GM12878 (cell line): ENCODE results near the gene LPIN3. TPM values are rescaled to one million over a fixed set of nuclear protein-coding genes. Genes with fewer than 3 reads are reported as not detected.

ENCODE experiments used
- ATAC-seq: fragments of 200-7000 bp; cut with Tn5 transposase; 3 replicates; pipeline ENCODE4 v1.9.1; 2020; ENCODE audit warnings: mild to moderate bottlenecking, moderate library complexity
- BruUV-seq: library from RNA; stranded (reverse); fragments of 400-500 nt; replicated peaks from 2 replicates; lab custom pipeline; 2021; lab: Mats Ljungman, UMichigan
- CTCF ChIA-PET: fragments of 300-600 bp; sonication (Branson Sonifier 250); formaldehyde crosslinking; extraction: SDS; loops from one replicate; lab custom pipeline; 2021; ENCODE audit warnings: inconsistent platforms; lab: Yijun Ruan, JAX
- POLR2A ChIA-PET: fragments of 350-600 bp; formaldehyde crosslinking; extraction: SDS; loops from one replicate; lab custom pipeline; 2021; ENCODE audit warnings: inconsistent platforms; lab: Charles Lee
- RAD21 ChIA-PET: fragments of 300-600 bp; sonication (Branson Sonifier 250); formaldehyde crosslinking; loops from one replicate; lab custom pipeline; 2023; ENCODE audit warnings: antibody characterized with exemption; ENCODE audit not compliant: unreplicated experiment; lab: Charles Lee
- SMC1A ChIA-PET: fragments of 300-600 bp; sonication (Branson Sonifier 250); formaldehyde crosslinking; loops from one replicate; lab custom pipeline; 2023; ENCODE audit not compliant: unreplicated experiment, uncharacterized antibody; lab: Charles Lee
- DNase-seq: peaks from one replicate; pipeline ENCODE4 v3.0.0-alpha.2; 2011; ENCODE audit warnings: low read depth, low spot score
- FAIRE-seq: peaks from 3 replicates; lab custom pipeline; 2011; peaks lifted over from hg19 to GRCh38; lab: Jason Lieb, UNC
- H2AFZ ChIP-seq: 2 replicates; pipeline ENCODE4 v1.6.0; 2011; ENCODE audit warnings: low read depth, low read length, control low read depth; ENCODE audit not compliant: control insufficient read depth
- H3K27ac ChIP-seq: 2 replicates; pipeline ENCODE4 v1.5.1; 2011; ENCODE audit warnings: control low read depth; ENCODE audit not compliant: control insufficient read depth, insufficient read depth
- H3K27me3 ChIP-seq, 2 experiments: replicated peaks in 1 of 2; 2 replicates each; pipeline versions ENCODE4 v1.6.0 to v1.6.1; 2011; ENCODE audit warnings: low read length in 1 of 2; ENCODE audit not compliant: control insufficient read depth in 2 of 2, insufficient read depth in 2 of 2
- H3K36me3 ChIP-seq, 2 experiments: 2 replicates each; pipeline ENCODE4 v1.5.1; 2011; ENCODE audit warnings: low read length in 1 of 2; ENCODE audit not compliant: control insufficient read depth in 2 of 2, insufficient read depth in 2 of 2
- H3K4me1 ChIP-seq: 2 replicates; pipeline ENCODE4 v1.6.1; 2011; ENCODE audit warnings: mild to moderate bottlenecking, low read length, moderate library complexity, mixed read lengths; ENCODE audit not compliant: control insufficient read depth, insufficient read depth
- H3K4me2 ChIP-seq: 2 replicates; pipeline ENCODE4 v1.6.0; 2011; ENCODE audit warnings: control low read depth; ENCODE audit not compliant: control insufficient read depth, insufficient read depth
- H3K4me3 ChIP-seq: fragments of 200-600 bp; sonication (generic); 2 replicates; pipeline ENCODE4 v1.5.1; 2016
- H3K79me2 ChIP-seq: 2 replicates; pipeline ENCODE4 v1.6.0; 2011; ENCODE audit warnings: low read length; ENCODE audit not compliant: control insufficient read depth, insufficient read depth
- H3K9ac ChIP-seq: 2 replicates; pipeline ENCODE4 v1.8.0; 2011; ENCODE audit warnings: low read length, control low read depth, mixed read lengths; ENCODE audit not compliant: control insufficient read depth, insufficient read depth
- H3K9me3 ChIP-seq: replicated peaks from 3 replicates; pipeline ENCODE4 v1.5.1; 2011; ENCODE audit warnings: mild to moderate bottlenecking, low read length; ENCODE audit not compliant: control insufficient read depth, insufficient read depth
- H4K20me1 ChIP-seq: 2 replicates; pipeline ENCODE4 v1.6.0; 2011; ENCODE audit not compliant: control insufficient read depth, insufficient read depth
- CBX3 ChIP-seq: fragments of 200-600 bp; sonication (generic); IDR thresholded peaks from 2 replicates; pipeline ENCODE4 v1.6.1; 2016; ENCODE audit warnings: low read depth, borderline replicate concordance
- CHD1 ChIP-seq: IDR thresholded peaks from 2 replicates; pipeline ENCODE4 v1.6.1; 2012; ENCODE audit warnings: low read depth, low read length, improper control_type of control experiment
- CREB1 ChIP-seq: IDR thresholded peaks from 2 replicates; pipeline ENCODE4 v1.6.1; 2012; ENCODE audit warnings: low read depth, mild to moderate bottlenecking, inconsistent platforms
- IKZF1 ChIP-seq: fragments of 450-650 bp; conservative IDR thresholded peaks from 2 replicates; pipeline ENCODE4 v1.6.1; 2017; ENCODE audit warnings: antibody characterized with exemption, mild to moderate bottlenecking
- IRF4 ChIP-seq: IDR thresholded peaks from 2 replicates; pipeline ENCODE4 v1.6.1; 2011; ENCODE audit warnings: low read depth, low read length
- NR2F1 ChIP-seq: fragments of 450-650 bp; conservative IDR thresholded peaks from 2 replicates; pipeline ENCODE4 v1.6.1; 2017; ENCODE audit warnings: mild to moderate bottlenecking
- PML ChIP-seq: IDR thresholded peaks from 2 replicates; pipeline ENCODE4 v1.6.1; 2012; ENCODE audit warnings: low read length, inconsistent platforms
- SREBF2 ChIP-seq: IDR thresholded peaks from 2 replicates; pipeline ENCODE4 v1.6.1; 2012; ENCODE audit warnings: mild to moderate bottlenecking, low read length
- YY1 ChIP-seq: IDR thresholded peaks from 2 replicates; pipeline ENCODE4 v1.6.1; 2011; ENCODE audit warnings: low read depth, mild to moderate bottlenecking, low read length
- ZNF24 ChIP-seq: fragments of 450-650 bp; IDR thresholded peaks from 2 replicates; pipeline ENCODE4 v1.6.1; 2017; ENCODE audit warnings: antibody characterized with exemption, mild to moderate bottlenecking
- ZSCAN29 ChIP-seq: fragments of 450-650 bp; IDR thresholded peaks from 2 replicates; pipeline ENCODE4 v1.6.1; 2017; ENCODE audit warnings: mild to moderate bottlenecking, moderate library complexity
- WGBS: methylation state at CpG from one replicate; pipeline ENCODE4 v1.1.6; 2016; ENCODE audit warnings: low lambda C conversion rate; ENCODE audit not compliant: insufficient replicate concordance, insufficient coverage; ENCODE audit errors: missing lambda C conversion rate; 5-methylcytosine and 5-hydroxymethylcytosine counted together
- in situ Hi-C: fragments of 300-500 bp; cut with MboI; formaldehyde crosslinking; loops from 9 replicates; pipeline ENCODE4 v1.14.3; 2018; ENCODE audit warnings: mixed read lengths
- intact Hi-C: fragments of 100-400 bp; cut with micrococcal nuclease; formaldehyde crosslinking; loops from one replicate; pipeline ENCODE4 v1.14.2; 2022; ENCODE audit not compliant: unreplicated experiment
- polyA plus RNA-seq, 11 experiments: library from polyadenylated mRNA; depleted of rRNA in 4 of 11; unstranded in 6 of 11; stranded (reverse) in 5 of 11; fragments of >200 nt; fragmentation: Nextera tagmentation in 4 of 11; fragmentation: Illumina TruSeq in 1 of 11; extraction: Ambion mirVana in 4 of 11; extraction: Trizol in 1 of 11; gene quantifications; 1 replicate in 1 of 11; 2 replicates in 10 of 11; pipeline versions ENCODE4 v1.2.1 to v1.2.3, GENCODE V29; 2011 to 2016; ENCODE audit warnings: inconsistent platforms in 2 of 11, missing spikeins in 2 of 11, low read depth in 1 of 11
- total RNA-seq, 4 experiments: library from RNA; depleted of rRNA in 3 of 4; stranded (reverse); fragments of >200 nt in 3 of 4; fragmentation: Illumina TruSeq in 1 of 4; extraction: Trizol in 1 of 4; gene quantifications; 2 replicates each; pipeline versions ENCODE4 v1.2.1 to v1.2.3, GENCODE V29; 2013 to 2021
- TF ChIP-seq, protein P1 (sequence below): IDR thresholded peaks from 2 replicates; pipeline ENCODE4 v1.6.1; 2012; ENCODE audit warnings: low read depth, low read length, improper control_type of control experiment
- TF ChIP-seq, protein P2 (sequence below): IDR thresholded peaks from 2 replicates; pipeline ENCODE4 v1.6.1; 2011; ENCODE audit warnings: borderline replicate concordance, low read depth, mild to moderate bottlenecking, moderate library complexity, mixed read lengths, low read length; ENCODE audit not compliant: insufficient read depth; ENCODE audit errors: extremely low read length

The LPIN3 gene
- total and polyA plus RNA-seq, 10 of the 15 experiments (the other 5 are each of a cell fraction or from before 2014, with no cell fraction given), result 0.13 to 1.3 (median 0.51) TPM

DNA sequence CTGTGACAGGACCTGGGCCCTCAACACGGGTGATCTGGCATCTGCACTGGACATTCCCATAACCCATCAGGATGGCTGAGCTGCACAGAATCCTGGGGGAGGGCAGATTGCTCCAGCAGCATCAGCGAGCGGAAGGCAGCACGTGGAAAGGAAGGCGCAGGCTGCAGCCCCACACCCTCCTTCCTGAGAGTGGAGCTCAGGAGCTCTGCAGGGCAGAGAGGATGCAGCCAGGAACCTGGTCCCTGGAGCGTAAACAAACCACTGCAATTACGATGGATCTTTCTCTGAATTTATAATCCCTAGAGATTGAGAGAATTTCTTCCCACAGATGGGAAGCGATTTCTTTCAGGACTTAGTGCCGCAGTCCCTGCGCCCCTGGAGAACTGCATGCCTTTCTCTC is 65.7 kb downstream of the LPIN3 start:
- SMC1A ChIA-PET, result no interaction called here
- intact Hi-C loops, result no loop called here
- H3K9me3 ChIP-seq, result no peaks in the 10 kb centered on the region
- BruUV-seq, result no TSS peak
- RAD21 ChIA-PET, result no interaction called here
- in situ Hi-C loops, result no loop called here
- TF ChIP-seq ZNF24 (no peak), ZSCAN29 (no peak), IKZF1 (no peak), IRF4 (no peak), YY1 (no peak), CHD1 (no peak), CBX3 (no peak), NR2F1 (no peak), CREB1 (no peak), PML (no peak), SREBF2 (no peak)
- TF ChIP-seq, protein P1, sequence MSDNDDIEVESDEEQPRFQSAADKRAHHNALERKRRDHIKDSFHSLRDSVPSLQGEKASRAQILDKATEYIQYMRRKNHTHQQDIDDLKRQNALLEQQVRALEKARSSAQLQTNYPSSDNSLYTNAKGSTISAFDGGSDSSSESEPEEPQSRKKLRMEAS, result no peak
- TF ChIP-seq, protein P2, sequence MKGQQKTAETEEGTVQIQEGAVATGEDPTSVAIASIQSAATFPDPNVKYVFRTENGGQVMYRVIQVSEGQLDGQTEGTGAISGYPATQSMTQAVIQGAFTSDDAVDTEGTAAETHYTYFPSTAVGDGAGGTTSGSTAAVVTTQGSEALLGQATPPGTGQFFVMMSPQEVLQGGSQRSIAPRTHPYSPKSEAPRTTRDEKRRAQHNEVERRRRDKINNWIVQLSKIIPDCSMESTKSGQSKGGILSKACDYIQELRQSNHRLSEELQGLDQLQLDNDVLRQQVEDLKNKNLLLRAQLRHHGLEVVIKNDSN, result no peak
- H3K27ac ChIP-seq, result no peak overlapping the region
- H3K4me3 ChIP-seq, result no peak overlapping the region
- CTCF ChIA-PET, result interaction anchor here (0.6 kb wide), 1 partner anchor 26 kb away, joined by 3 read pairs; no protein-coding TSS in a partner anchor
- FAIRE-seq (no peak), DNase-seq (no peak), ATAC-seq (no peak)
- no peak overlapping the region for H3K9ac ChIP-seq
- no peaks in the 10 kb centered on the region for H3K27me3 ChIP-seq
- H4K20me1 ChIP-seq, result no peaks in the 10 kb centered on the region
- H3K79me2 ChIP-seq, result no peaks in the 10 kb centered on the region
- POLR2A ChIA-PET, result no interaction called here
- peaks cover 8 to 11% of the 10 kb centered on the region in 2 experiments for H3K36me3 ChIP-seq
- peaks cover 17% of the 10 kb centered on the region for H3K4me1 ChIP-seq
- H2AFZ ChIP-seq, result no peak overlapping the region
- WGBS, result 93% methylated on average over 10 of the region's 10 CpGs
- H3K4me2 ChIP-seq, result no peak overlapping the region
